ENCODE results near the gene ABCG8. TPM values are rescaled to one million over a fixed set of nuclear protein-coding genes. Genes with fewer than 3 reads are reported as not detected.

Gene ABCG8
- total RNA-seq, 1 experiment from 2014 or later = not detected

DNA sequence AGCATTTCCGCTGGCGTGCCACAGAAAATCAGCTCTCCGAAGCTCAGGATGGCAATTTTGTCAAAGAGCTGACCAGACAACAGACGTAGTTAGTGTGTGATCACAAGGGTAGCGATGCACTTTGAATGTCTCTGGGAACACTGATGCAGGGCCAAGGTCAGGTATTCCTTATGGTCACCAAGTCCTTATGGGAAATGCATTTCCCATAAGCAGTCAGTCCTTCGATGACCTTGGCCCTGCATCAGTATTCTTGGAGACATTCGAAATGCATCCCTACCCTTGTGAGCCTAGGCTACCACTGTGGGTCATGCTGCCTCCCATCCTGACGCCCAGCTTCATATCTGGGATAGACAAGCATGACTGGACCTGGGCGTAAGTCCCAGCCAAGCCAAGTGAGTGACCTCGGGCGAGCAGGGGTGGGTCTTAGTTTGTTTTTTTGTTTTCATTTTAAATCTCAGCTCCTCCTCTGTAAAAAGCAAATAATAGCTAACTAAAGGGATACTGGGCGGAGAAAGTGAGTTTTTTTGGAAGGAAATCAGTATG, 13.7 kb upstream of the ABCG8 start:
- no TSS peak for BruUV-seq (replicated peaks)
- H3F3A ChIP-seq (ENCODE audit: insufficient read depth, low read depth) = no peaks in the 10 kb centered on the region
- H3K4me2 ChIP-seq = no peak overlapping the region
- no peaks in the 10 kb centered on the region; the same call in 1 of the 2 replicates for H3K9me2 ChIP-seq (ENCODE audit: insufficient read depth)
- H2AFZ ChIP-seq = no peak overlapping the region
- H3K4me1 ChIP-seq (replicated peaks; ENCODE audit: insufficient read depth) = no peaks in the 10 kb centered on the region
- intact Hi-C loops (cut with micrococcal nuclease; ENCODE audit: unreplicated experiment) = no loop called here
- CTCF ChIA-PET = no interaction called here
- no peak overlapping the region for H3K4me3 ChIP-seq
- DNase-seq = no peak
- POLR2A ChIA-PET (ENCODE audit: unreplicated experiment) = interaction anchor here (0.7 kb wide), 1 partner anchor 21 kb away, joined by 5 read pairs; no protein-coding TSS in a partner anchor
- no peaks in the 10 kb centered on the region for H3K9me3 ChIP-seq (ENCODE audit: insufficient read depth, low read depth)
- TF ChIP-seq, protein P1, sequence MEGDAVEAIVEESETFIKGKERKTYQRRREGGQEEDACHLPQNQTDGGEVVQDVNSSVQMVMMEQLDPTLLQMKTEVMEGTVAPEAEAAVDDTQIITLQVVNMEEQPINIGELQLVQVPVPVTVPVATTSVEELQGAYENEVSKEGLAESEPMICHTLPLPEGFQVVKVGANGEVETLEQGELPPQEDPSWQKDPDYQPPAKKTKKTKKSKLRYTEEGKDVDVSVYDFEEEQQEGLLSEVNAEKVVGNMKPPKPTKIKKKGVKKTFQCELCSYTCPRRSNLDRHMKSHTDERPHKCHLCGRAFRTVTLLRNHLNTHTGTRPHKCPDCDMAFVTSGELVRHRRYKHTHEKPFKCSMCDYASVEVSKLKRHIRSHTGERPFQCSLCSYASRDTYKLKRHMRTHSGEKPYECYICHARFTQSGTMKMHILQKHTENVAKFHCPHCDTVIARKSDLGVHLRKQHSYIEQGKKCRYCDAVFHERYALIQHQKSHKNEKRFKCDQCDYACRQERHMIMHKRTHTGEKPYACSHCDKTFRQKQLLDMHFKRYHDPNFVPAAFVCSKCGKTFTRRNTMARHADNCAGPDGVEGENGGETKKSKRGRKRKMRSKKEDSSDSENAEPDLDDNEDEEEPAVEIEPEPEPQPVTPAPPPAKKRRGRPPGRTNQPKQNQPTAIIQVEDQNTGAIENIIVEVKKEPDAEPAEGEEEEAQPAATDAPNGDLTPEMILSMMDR (conservative IDR thresholded peaks at IDR 0.05) = no peak
- TF ChIP-seq EZH2 (IDR thresholded peaks at IDR 0.05; ENCODE audit: low read depth) = no peak
- peaks cover 65% of the 10 kb centered on the region for H3K27me3 ChIP-seq (ENCODE audit: insufficient read depth, low read depth)
- no peaks in the 10 kb centered on the region for H4K20me1 ChIP-seq (ENCODE audit: insufficient read depth)
- H3K36me3 ChIP-seq (ENCODE audit: low read depth) = no peaks in the 10 kb centered on the region
- H3K79me2 ChIP-seq (ENCODE audit: low read depth) = no peaks in the 10 kb centered on the region
- no peak overlapping the region for H3K27ac ChIP-seq

DNA sequence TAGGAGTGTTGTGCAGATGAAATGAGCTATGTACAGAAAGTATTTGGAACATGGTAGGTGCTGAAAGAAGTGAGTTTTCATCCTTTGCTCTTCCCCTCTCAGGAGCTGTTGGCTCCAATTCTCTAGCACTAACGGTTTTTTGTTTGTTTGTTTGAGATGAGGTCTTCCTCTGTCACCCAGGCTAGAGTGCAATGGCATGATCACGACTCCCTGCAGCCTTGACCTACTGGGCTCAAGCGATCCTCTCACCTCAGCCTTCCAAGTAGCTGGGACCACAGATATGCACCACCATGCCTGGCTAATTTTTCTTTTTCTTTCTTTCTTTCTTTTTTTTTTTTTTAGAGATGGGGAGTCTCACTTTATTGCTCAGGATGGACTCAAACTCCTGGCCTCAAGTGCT, 12.9 kb upstream of the ABCG8 start:
- H4K20me1 ChIP-seq (ENCODE audit: insufficient read depth) = no peaks in the 10 kb centered on the region
- H2AFZ ChIP-seq = no peak overlapping the region
- DNase-seq = no peak
- ChIA-PET CTCF (no interaction called here), POLR2A (ENCODE audit: unreplicated experiment) (no interaction called here)
- H3K9me2 ChIP-seq (ENCODE audit: insufficient read depth) = no peaks in the 10 kb centered on the region; the same call in 1 of the 2 replicates
- H3K4me2 ChIP-seq = no peak overlapping the region
- no peaks in the 10 kb centered on the region for H3K36me3 ChIP-seq (ENCODE audit: low read depth)
- H3K4me1 ChIP-seq (replicated peaks; ENCODE audit: insufficient read depth) = no peaks in the 10 kb centered on the region
- TF ChIP-seq, protein P1 (conservative IDR thresholded peaks at IDR 0.05) = no peak
- no peak for TF ChIP-seq EZH2 (IDR thresholded peaks at IDR 0.05; ENCODE audit: low read depth)
- intact Hi-C loops (cut with micrococcal nuclease; ENCODE audit: unreplicated experiment) = no loop called here
- no peak overlapping the region for H3K27ac ChIP-seq
- BruUV-seq (replicated peaks) = no TSS peak
- peaks cover 65% of the 10 kb centered on the region for H3K27me3 ChIP-seq (ENCODE audit: insufficient read depth, low read depth)
- no peaks in the 10 kb centered on the region for H3K9me3 ChIP-seq (ENCODE audit: insufficient read depth, low read depth)
- H3F3A ChIP-seq (ENCODE audit: insufficient read depth, low read depth) = no peaks in the 10 kb centered on the region
- no peak overlapping the region for H3K4me3 ChIP-seq
- no peaks in the 10 kb centered on the region for H3K79me2 ChIP-seq (ENCODE audit: low read depth)

DNA sequence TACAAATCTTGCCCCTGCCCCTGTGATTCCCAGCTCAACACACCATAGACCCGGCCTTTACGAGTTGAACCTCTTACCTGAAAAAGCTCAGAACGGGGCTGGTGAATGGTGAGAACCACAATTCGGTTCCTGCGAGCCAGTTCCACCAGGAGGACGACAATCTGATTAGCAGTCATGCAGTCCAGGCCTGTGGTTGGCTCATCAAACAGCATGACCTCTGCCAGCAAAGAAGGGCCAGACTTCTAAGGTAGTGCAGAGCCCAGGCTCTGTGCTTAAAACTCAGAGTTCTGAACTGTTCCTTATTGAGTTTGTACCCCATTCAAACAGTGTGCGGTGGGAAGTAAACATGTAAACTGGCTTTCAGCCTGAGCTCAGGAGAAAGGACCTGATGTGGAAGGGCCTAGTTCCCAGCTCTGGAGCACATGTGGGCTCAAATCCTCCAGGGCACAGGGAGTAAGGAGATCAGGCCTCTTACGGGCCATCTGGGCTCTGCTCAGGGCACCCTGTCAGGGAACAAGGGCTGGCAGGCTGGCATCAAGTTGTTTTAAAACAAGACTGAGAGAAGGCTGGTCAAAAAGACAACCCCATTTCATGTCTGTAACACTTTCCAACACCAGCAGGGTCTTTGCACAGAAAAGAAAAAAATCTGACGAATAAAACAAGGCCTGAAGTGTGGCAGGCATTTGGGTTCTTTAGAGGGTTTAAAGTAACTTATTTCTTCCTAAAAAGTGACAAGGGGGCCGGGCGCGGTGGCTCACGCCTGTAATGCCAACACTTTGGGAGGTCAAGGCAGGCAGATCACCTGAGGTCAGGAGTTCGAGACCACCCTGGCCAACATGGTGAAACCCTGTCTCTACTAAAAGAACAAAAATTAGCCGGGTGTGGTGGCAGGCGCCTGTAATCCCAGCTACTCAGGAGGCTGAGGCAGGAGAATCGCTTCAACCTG, 12.2 kb upstream of the ABCG8 start:
- Histone ChIP-seq H3K36me3 (ENCODE audit: low read depth) (no peaks in the 10 kb centered on the region), H3K9me3 (ENCODE audit: insufficient read depth, low read depth) (no peaks in the 10 kb centered on the region), H3K27me3 (ENCODE audit: insufficient read depth, low read depth) (peaks cover 58% of the 10 kb centered on the region), H3K27ac (no peak overlapping the region), H3K4me3 (no peak overlapping the region), H2AFZ (no peak overlapping the region), H4K20me1 (ENCODE audit: insufficient read depth) (no peaks in the 10 kb centered on the region), H3F3A (ENCODE audit: insufficient read depth, low read depth) (no peaks in the 10 kb centered on the region), H3K4me2 (no peak overlapping the region), H3K4me1 (replicated peaks; ENCODE audit: insufficient read depth) (no peaks in the 10 kb centered on the region), H3K79me2 (ENCODE audit: low read depth) (no peaks in the 10 kb centered on the region), H3K9me2 (ENCODE audit: insufficient read depth) (no peaks in the 10 kb centered on the region; the same call in 1 of the 2 replicates)
- CTCF ChIA-PET = interaction anchor here (0.6 kb wide), 1 partner anchor 24 kb away, joined by 3 read pairs; no protein-coding TSS in a partner anchor
- BruUV-seq (replicated peaks) = no TSS peak
- TF ChIP-seq, protein P1 (conservative IDR thresholded peaks at IDR 0.05) = no peak
- no peak for DNase-seq
- intact Hi-C loops (cut with micrococcal nuclease; ENCODE audit: unreplicated experiment) = no loop called here
- POLR2A ChIA-PET (ENCODE audit: unreplicated experiment) = interaction anchor here (0.6 kb wide), 1 partner anchor 944 kb away, joined by 3 read pairs; no protein-coding TSS in a partner anchor
